Suprapubic skin (tissue), 4 donors: ENCODE data around the gene OR5T1.

Experiments
- POLR2A ChIP-seq, 2 donors: fragments of 450-650 bp; IDR thresholded peaks; one replicate each; pipeline ENCODE4 v1.6.1; 2017; ENCODE audit warnings: antibody characterized with exemption in 2 of 2, mild to moderate bottlenecking in 2 of 2, moderate library complexity in 2 of 2
- POLR2AphosphoS5 ChIP-seq, 3 donors: sonication (generic); formaldehyde crosslinking; IDR thresholded peaks; one replicate each; pipeline ENCODE4 v1.6.1; 2017; ENCODE audit warnings: antibody characterized with exemption in 3 of 3
- TF ChIP-seq, protein P1 (sequence below), 2 donors: fragments of 200-600 bp in 1 of 2; fragments of 450-650 bp in 1 of 2; sonication (generic) in 1 of 2; IDR thresholded peaks; one replicate each; pipeline ENCODE4 v1.5.1; 2016 to 2019; ENCODE audit warnings: antibody characterized with exemption in 2 of 2, mild to moderate bottlenecking in 1 of 2, moderate library complexity in 1 of 2

DNA sequence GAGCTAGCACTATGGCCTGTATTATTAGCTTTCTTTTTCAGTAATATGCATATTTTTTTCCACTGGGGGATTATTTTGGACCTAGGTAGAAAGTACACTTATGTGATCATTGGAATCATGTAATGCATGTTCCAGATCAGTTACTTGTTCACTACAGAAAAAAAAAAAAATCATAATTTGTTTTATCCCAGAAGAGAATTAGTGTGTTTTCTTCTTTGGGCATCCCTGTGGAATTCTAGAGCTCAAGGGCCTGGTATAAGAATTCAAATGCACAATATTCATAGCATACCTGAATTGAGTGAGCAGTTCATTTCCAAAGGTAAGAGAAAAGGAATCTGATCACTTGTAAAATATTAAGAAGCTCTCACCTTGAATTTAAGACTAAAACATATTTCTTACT lies at the start of gene OR5T1:
- TF ChIP-seq, protein P1, sequence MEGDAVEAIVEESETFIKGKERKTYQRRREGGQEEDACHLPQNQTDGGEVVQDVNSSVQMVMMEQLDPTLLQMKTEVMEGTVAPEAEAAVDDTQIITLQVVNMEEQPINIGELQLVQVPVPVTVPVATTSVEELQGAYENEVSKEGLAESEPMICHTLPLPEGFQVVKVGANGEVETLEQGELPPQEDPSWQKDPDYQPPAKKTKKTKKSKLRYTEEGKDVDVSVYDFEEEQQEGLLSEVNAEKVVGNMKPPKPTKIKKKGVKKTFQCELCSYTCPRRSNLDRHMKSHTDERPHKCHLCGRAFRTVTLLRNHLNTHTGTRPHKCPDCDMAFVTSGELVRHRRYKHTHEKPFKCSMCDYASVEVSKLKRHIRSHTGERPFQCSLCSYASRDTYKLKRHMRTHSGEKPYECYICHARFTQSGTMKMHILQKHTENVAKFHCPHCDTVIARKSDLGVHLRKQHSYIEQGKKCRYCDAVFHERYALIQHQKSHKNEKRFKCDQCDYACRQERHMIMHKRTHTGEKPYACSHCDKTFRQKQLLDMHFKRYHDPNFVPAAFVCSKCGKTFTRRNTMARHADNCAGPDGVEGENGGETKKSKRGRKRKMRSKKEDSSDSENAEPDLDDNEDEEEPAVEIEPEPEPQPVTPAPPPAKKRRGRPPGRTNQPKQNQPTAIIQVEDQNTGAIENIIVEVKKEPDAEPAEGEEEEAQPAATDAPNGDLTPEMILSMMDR (IDR thresholded peaks at IDR 0.05) = no peak
- TF ChIP-seq POLR2A (IDR thresholded peaks at IDR 0.05) (no peak), POLR2AphosphoS5 (IDR thresholded peaks at IDR 0.05) (no peak)
